Panc1 (cell line): ENCODE results near the gene TMPRSS15.

Experiments used
- POLR2AphosphoS5 ChIP-seq: IDR thresholded peaks from 2 replicates; pipeline ENCODE4 v1.6.1; 2012; ENCODE audit warnings: mild to moderate bottlenecking, low read depth, low read length, moderate library complexity
- SIN3A ChIP-seq: IDR thresholded peaks from 2 replicates; pipeline ENCODE4 v1.6.1; 2012; ENCODE audit warnings: low read depth, mild to moderate bottlenecking, low read length, moderate library complexity, borderline replicate concordance; ENCODE audit not compliant: insufficient read depth
- TF ChIP-seq, protein P1 (sequence below): fragments of 450-650 bp; IDR thresholded peaks from 2 replicates; pipeline ENCODE4 v1.5.1; 2017; ENCODE audit warnings: mild to moderate bottlenecking

GRCh38 chr21:18252680-18253079, 150.9 kb downstream of the TMPRSS15 start:
- TF ChIP-seq, protein P1, sequence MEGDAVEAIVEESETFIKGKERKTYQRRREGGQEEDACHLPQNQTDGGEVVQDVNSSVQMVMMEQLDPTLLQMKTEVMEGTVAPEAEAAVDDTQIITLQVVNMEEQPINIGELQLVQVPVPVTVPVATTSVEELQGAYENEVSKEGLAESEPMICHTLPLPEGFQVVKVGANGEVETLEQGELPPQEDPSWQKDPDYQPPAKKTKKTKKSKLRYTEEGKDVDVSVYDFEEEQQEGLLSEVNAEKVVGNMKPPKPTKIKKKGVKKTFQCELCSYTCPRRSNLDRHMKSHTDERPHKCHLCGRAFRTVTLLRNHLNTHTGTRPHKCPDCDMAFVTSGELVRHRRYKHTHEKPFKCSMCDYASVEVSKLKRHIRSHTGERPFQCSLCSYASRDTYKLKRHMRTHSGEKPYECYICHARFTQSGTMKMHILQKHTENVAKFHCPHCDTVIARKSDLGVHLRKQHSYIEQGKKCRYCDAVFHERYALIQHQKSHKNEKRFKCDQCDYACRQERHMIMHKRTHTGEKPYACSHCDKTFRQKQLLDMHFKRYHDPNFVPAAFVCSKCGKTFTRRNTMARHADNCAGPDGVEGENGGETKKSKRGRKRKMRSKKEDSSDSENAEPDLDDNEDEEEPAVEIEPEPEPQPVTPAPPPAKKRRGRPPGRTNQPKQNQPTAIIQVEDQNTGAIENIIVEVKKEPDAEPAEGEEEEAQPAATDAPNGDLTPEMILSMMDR, result no peak
- TF ChIP-seq POLR2AphosphoS5 (no peak), SIN3A (no peak)
